MM.1S (cell line): ENCODE results near the gene PHF12.
A peak's percentile ranks its signal among the peaks of the same experiment; 100 is the strongest.

Experiments
- DNase-seq: peaks from one replicate; pipeline ENCODE4 v3.0.0-alpha.2; 2015
- H2AFZ ChIP-seq: fragments of 300-600 bp; sonication (generic); 2 replicates; pipeline ENCODE4 v1.6.0; 2016; ENCODE audit warnings: antibody characterized with exemption, low read length
- H3F3A ChIP-seq: fragments of 300-600 bp; sonication (generic); 2 replicates; pipeline ENCODE4 v1.6.1; 2016; ENCODE audit warnings: mild to moderate bottlenecking, antibody characterized with exemption, low read length, moderate library complexity, mixed read lengths; ENCODE audit not compliant: insufficient read depth
- H3K27ac ChIP-seq: fragments of 300-600 bp; sonication (generic); 2 replicates; pipeline ENCODE4 v1.5.1; 2016; ENCODE audit warnings: mild to moderate bottlenecking, low read length
- H3K27me3 ChIP-seq: fragments of 300-600 bp; sonication (generic); replicated peaks from 2 replicates; pipeline ENCODE4 v1.6.0; 2016; ENCODE audit warnings: low read length; ENCODE audit not compliant: insufficient read depth
- H3K36me3 ChIP-seq: fragments of 300-600 bp; sonication (generic); replicated peaks from 2 replicates; pipeline ENCODE4 v1.6.1; 2016; ENCODE audit warnings: mild to moderate bottlenecking, low read length, mixed read lengths; ENCODE audit not compliant: insufficient read depth
- H3K4me1 ChIP-seq: fragments of 300-600 bp; sonication (generic); 2 replicates; pipeline ENCODE4 v1.6.1; 2016; ENCODE audit warnings: low read length, mixed read lengths
- H3K4me2 ChIP-seq: fragments of 300-600 bp; sonication (generic); 2 replicates; pipeline ENCODE4 v1.6.0; 2016; ENCODE audit warnings: low read depth, low read length
- H3K4me3 ChIP-seq: fragments of 300-600 bp; sonication (generic); 2 replicates; pipeline ENCODE4 v1.5.1; 2016; ENCODE audit warnings: low read length, mixed read lengths
- H3K79me2 ChIP-seq: fragments of 300-600 bp; sonication (generic); 2 replicates; pipeline ENCODE4 v1.6.1; 2016; ENCODE audit warnings: mixed run types, low read length, mixed read lengths
- H3K9ac ChIP-seq: fragments of 300-600 bp; sonication (generic); 2 replicates; pipeline ENCODE4 v1.6.1; 2016; ENCODE audit warnings: low read length, mixed read lengths
- H3K9me2 ChIP-seq: fragments of 300-600 bp; sonication (generic); replicated peaks from 2 replicates; pipeline ENCODE4 v1.6.1; 2016; ENCODE audit warnings: mild to moderate bottlenecking, low read length, mixed read lengths; ENCODE audit not compliant: insufficient read depth
- H3K9me3 ChIP-seq: fragments of 300-600 bp; sonication (generic); replicated peaks from 2 replicates; pipeline ENCODE4 v1.6.1; 2016; ENCODE audit warnings: mild to moderate bottlenecking, low read length, mixed read lengths; ENCODE audit not compliant: insufficient read depth
- H4K20me1 ChIP-seq: fragments of 300-600 bp; sonication (generic); 2 replicates; pipeline ENCODE4 v1.6.1; 2016; ENCODE audit warnings: mild to moderate bottlenecking, low read length, moderate library complexity, mixed read lengths; ENCODE audit not compliant: insufficient read depth
- CTCF ChIP-seq: fragments of 300-600 bp; sonication (generic); IDR thresholded peaks from 2 replicates; pipeline ENCODE4 v1.5.1; 2016; ENCODE audit warnings: antibody characterized with exemption, low read length, mixed read lengths
- EZH2 ChIP-seq: fragments of 300-600 bp; sonication (generic); optimal IDR thresholded peaks from 2 replicates; pipeline ENCODE3; 2017; ENCODE audit warnings: low read depth, mild to moderate bottlenecking, antibody characterized with exemption, low read length, mixed read lengths
- EZH2phosphoT487 ChIP-seq: fragments of 300-600 bp; sonication (generic); IDR thresholded peaks from 2 replicates; pipeline ENCODE4 v1.6.1; 2018; ENCODE audit warnings: antibody characterized with exemption, low read length

The PHF12 gene

GRCh38 chr17:28867276-28867675, 84.0 kb downstream of the PHF12 start:
- H3K27me3 ChIP-seq: no peaks in the 10 kb centered on the region
- H3K9me3 ChIP-seq: no peaks in the 10 kb centered on the region
- H3K9ac ChIP-seq: no peak overlapping the region
- H3K27ac ChIP-seq: no peak overlapping the region
- peak overlapping the region; percentile 37; the same call in 1 of the 2 replicates for H2AFZ ChIP-seq
- peaks cover 4% of the 10 kb centered on the region for H3K4me1 ChIP-seq
- H3K79me2 ChIP-seq: no peaks in the 10 kb centered on the region
- no peak overlapping the region for H3K4me3 ChIP-seq
- no peaks in the 10 kb centered on the region for H4K20me1 ChIP-seq
- no peaks in the 10 kb centered on the region for H3K9me2 ChIP-seq
- H3K36me3 ChIP-seq: no peaks in the 10 kb centered on the region
- no peak for DNase-seq
- no peak for TF ChIP-seq CTCF
- no peak for TF ChIP-seq EZH2
- TF ChIP-seq EZH2phosphoT487: no peak
- H3K4me2 ChIP-seq: no peak overlapping the region
- no peaks in the 10 kb centered on the region for H3F3A ChIP-seq

GRCh38 chr17:28865946-28866752, 85.2 kb downstream of the PHF12 start:
- no peak overlapping the region for H3K9ac ChIP-seq
- H3F3A ChIP-seq: no peaks in the 10 kb centered on the region
- TF ChIP-seq EZH2phosphoT487 (no peak), EZH2 (no peak), CTCF (no peak)
- H2AFZ ChIP-seq: no peak overlapping the region
- no peak overlapping the region for H3K27ac ChIP-seq
- H4K20me1 ChIP-seq: no peaks in the 10 kb centered on the region
- H3K9me3 ChIP-seq: no peaks in the 10 kb centered on the region
- no peaks in the 10 kb centered on the region for H3K79me2 ChIP-seq
- H3K4me2 ChIP-seq: no peak overlapping the region
- no peaks in the 10 kb centered on the region for H3K27me3 ChIP-seq
- H3K9me2 ChIP-seq: no peaks in the 10 kb centered on the region
- no peak overlapping the region for H3K4me3 ChIP-seq
- H3K36me3 ChIP-seq: no peaks in the 10 kb centered on the region
- H3K4me1 ChIP-seq: peaks cover 4% of the 10 kb centered on the region
- no peak for DNase-seq

DNA sequence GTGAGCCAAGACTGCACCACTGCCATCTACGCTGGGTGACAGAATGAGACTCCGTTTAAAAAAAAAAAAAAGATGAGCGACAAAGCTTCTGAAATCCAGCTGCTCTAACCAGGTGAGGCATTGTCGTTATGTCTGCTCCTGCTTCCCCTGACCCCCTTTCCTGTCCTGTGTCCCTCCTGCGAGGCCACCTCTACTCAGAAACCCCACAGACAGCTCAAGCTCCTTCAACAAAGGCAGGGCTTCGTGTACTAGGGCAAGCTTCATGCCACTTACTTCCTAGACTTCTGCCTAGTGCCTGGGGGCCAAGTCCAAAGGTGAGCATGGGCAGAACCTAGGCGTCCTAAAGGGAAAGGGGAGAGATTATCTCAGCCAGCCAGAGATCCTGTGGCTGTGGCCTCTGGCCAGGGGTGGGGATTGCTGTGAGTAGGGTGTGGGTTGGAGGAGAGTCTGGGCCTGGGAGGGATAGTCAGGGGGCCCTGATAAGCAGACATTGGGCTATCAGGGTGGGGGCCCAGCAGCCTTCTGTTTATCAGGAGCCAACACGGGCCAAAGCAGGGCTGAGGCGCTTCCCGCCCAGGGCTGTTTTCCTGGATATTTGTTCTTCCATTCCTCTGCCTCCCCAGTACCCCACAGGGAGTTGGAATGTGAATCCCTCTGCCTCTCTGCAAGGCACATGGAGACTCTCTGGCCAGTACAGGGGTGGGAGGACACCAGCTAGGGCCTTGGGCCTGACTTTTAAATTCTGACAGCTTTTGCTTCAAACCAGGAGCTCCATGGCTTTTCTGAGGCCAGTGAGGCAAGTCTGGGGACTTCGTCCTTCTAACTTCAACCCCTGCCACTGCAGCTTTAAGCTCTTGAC, 86.1 kb downstream of the PHF12 start:
- no peaks in the 10 kb centered on the region for H3K9me3 ChIP-seq
- H3K27me3 ChIP-seq: no peaks in the 10 kb centered on the region
- H3K9ac ChIP-seq: no peak overlapping the region
- no peak overlapping the region for H3K27ac ChIP-seq
- 0 out of 2 replicates have a peak, but pooled peaks cover 2% of the 10 kb centered on the region for H3K36me3 ChIP-seq
- no peak overlapping the region for H3K4me3 ChIP-seq
- H3F3A ChIP-seq: no peaks in the 10 kb centered on the region
- H2AFZ ChIP-seq: no peak overlapping the region
- no peaks in the 10 kb centered on the region for H4K20me1 ChIP-seq
- TF ChIP-seq EZH2 (no peak), EZH2phosphoT487 (no peak), CTCF (no peak)
- no peaks in the 10 kb centered on the region for H3K9me2 ChIP-seq
- DNase-seq: no peak
- H3K4me2 ChIP-seq: no peak overlapping the region
- no peaks in the 10 kb centered on the region for H3K4me1 ChIP-seq
- H3K79me2 ChIP-seq: no peaks in the 10 kb centered on the region
